HG02763 (cell line): Measurements from ENCODE around the gene OLFML3.
"Not testable (repeated sequence)": the region's sequence is repeated elsewhere in the genome, so short reads cannot be mapped to it uniquely, and the experiment has no call there.

ENCODE experiments used
- ATAC-seq: cut with Tn5 transposase; IDR thresholded peaks from one replicate; pipeline ENCODE4 v1.9.1; 2021; ENCODE audit warnings: mild to moderate bottlenecking, moderate library complexity; ENCODE audit not compliant: unreplicated experiment

The OLFML3 gene

DNA sequence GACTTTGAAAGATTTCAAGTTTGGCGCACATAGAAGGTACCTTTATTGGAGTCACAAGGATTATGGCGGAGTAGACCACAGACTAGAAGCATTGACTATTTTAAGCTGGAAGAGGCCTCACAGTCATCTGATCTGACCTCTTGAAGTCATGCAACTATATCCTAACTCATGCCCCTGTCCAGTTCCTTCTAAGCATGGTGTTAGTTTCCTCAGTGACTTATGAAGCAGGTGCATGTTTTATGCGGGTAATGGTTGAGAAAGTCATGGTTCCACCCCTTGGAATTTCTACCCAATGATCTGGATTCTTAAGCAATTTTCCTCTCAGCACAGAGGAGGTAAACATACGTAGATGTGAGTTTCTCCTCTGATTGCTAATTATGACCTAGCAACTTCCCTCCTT is 11.7 kb downstream of the OLFML3 start:
- no peak for ATAC-seq

DNA sequence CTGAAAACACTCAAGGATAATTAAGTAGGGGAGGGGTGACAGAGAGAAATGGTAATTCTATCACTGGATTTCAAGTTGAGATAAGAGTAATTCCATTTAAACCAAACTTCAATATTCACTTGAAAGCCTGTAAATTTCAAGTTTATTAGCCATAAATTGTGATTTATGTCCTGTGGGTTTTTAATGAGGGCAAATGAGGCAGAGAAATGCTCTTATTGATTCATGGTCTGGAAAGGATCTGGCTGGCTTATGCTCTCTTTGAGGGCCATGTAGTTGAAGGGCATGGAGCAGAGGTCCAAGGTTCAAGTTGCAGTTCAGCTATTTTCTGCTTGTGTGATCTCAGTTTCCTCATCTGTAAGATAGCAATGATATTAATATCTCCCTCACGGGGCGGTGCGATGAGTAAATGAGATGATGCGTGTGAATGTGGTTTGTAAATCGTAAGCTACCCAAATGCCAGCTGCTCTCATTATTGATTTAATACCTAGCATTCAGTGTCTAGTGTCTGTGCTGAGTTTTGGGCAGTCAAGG is 12.3 kb downstream of the OLFML3 start:
- no peak for ATAC-seq

DNA sequence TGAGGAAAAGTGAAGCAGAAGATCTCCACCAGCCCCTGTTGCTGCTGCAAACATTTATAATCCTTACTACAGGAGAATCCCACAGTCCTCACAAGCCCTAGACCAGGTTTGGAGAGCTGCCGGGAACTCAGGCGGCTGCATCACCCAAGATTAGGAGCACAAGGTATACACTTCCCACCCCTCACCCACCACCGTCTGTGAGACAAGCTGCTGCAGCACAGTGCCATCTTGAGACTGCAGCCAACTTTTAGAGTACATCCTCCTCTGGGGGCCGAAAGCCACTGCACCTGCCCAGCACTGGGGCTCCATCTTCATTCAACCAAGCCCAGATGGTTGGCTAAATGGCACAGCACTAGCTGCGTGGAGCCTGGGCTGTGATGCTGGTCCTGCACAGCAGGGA is 13.8 kb downstream of the OLFML3 start:
- ATAC-seq = no peak

DNA sequence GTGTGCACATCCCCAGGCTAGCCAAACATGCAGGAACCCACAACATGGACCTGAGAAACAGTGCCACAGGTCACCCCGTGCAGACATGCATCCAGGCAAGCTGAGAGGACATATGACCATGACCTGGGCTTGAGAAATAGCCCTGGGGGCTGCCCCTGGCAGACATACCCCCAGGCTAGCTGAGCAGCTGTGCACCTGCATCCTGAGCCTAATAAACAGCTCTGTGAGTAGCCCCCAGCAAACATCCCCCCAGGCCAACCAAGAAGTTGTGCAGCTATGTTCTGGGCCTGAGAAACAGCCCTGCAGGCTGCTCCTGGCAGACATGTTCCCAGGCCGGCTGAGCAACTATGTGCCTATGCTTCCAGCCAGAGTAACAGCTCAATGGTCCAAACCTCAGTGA is 14.5 kb downstream of the OLFML3 start:
- no peak for ATAC-seq

DNA sequence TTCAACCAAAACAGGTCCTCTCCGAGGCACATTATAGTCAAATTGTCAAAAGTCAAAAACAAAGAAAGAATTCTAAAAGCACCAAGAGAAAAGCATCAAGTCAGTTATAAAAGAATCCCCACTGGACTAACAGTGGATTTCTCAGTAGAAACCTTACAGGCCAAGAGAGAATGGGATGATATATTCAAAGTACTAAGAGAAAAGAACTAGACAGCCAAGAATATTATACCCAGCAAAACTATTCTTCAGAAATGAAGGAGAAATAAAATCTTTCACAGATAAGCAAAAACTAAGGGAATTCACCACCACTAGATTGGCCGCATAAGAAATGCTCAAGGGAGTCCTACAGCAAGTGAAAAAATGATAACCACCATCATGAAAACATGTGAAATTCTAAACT is 16.1 kb downstream of the OLFML3 start:
- no peak for ATAC-seq

DNA sequence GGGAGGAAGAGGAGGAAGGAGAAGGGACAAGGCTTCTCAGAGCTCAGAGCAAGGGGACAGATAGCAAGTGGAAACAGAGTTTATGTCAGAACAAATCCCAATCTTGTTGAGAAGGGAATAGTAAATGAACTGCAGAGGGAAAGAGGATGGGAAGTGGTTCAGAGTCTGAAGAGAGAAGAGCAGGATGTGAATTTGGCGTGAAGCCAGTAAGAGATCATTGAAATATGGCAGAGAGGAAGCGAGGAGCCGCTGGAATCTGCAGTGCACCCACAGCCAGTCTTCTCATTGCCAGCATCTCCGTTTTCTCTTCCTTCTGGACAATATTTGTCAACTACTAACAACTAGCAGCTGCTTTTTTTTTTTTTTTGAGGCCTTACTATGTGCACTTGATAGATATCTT is 19.1 kb downstream of the OLFML3 start:
- no peak for ATAC-seq

DNA sequence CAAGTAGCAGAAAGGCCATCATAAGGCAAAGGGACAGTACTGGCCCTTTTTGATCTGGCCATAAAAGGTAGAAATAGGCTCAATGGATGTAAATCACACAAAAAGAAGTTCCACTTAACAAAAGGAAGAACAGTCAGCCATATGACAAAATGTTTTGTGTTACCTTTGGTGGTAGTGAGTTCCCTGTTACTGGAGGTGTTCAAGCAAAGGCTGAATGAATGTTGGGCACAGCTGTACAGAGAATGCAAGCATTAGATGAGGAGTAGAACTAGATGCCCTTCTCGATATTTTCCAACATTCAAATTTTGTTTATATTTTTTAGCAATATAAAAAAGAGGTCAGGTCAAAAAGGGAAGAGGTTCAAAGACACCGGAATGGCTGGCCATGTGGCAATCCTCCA is 20.0 kb downstream of the OLFML3 start:
- ATAC-seq = no peak

DNA sequence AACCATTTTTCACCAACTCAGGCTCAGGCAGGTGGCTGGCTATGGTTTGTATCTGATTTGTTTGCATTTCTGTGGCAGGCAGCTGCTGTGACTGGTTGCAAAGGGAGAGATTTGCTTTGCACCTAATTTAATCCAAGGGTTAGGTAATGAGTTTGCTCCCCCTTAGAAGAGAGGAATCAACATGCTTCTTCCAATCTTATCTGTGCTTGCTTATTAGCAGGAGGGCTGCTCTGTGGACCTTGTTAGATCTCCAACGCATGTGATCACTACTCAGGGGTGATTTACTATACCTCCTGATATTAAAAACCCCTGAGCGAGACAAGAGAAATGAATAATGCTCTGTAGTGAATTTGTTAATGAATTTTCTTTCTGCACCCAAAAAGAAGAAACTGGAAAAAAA is 20.5 kb downstream of the OLFML3 start:
- ATAC-seq = no peak

DNA sequence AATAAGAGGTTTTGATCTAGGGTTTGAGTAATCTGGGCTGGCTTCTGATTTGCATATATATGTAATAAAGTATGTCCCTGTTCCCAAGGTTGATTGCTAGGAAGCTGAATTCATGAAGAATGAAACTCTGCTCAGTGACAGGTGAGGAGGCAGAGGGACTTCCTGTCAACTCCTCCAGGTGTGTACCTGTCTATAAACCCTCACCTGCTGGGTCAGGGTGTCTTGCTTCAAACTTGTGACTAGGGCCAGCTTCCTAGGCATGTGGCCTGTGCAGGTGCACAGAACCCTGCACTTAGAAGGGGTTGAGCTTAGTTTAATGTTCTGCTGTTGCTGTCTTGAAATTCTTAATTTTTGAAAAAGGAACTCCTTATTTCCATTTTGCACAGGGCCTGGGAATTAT is 21.1 kb downstream of the OLFML3 start:
- no peak for ATAC-seq

DNA sequence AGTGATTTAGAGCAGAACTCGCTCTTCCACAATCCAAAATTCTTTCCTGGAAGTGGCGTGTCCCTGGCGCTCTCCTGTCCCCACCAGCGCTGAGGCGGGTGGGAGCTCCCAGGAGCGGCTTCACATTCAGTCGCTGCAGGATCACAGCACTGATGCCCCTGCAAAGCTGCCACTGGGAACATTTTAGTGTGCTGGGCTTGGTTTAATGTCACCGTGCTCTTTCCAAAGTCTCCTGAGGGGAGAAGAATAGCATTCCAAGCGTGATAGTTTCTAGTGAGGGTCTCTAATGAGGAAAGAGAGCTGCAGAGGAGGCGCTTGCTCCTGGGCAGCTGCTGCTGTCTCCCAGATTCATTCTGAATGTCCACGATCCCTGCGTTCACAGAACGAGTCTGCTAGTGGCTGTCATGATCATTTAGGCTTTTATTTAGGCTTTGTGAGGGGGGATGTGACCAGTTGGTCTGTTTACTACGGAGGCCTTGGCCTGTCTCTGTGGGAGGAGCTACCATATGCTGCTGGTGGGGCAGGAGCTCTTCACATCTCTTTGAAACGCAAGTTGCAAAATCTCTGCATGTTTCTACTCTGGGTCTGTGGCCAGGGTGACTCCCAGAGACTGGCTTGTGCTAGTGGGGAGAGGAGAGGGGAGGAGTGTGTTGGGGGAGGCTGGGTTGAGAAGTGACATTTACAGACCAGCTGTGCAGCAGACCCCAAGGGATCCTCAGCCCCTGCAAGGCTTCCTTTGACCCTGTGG is 23.4 kb downstream of the OLFML3 start:
- ATAC-seq = no peak

DNA sequence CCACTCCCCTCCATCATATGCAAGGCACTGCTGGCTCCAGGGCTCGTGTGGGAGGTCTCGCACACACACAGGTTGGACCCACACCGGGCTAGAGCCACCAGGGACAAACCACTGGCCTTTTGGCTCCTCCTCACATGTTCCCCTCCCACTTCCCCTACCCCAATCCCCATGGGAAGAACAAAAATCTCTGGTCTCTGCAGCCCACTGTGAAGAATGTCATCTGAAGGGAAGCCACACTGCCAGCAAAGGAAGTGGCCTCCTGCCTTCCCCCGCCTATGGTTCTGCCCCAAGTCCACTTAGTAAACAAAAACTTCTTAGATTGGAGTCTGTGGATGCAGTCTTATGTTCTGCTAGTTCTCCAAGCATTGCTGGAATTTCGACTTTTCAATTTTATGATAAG is 24.2 kb downstream of the OLFML3 start:
- no peak for ATAC-seq

DNA sequence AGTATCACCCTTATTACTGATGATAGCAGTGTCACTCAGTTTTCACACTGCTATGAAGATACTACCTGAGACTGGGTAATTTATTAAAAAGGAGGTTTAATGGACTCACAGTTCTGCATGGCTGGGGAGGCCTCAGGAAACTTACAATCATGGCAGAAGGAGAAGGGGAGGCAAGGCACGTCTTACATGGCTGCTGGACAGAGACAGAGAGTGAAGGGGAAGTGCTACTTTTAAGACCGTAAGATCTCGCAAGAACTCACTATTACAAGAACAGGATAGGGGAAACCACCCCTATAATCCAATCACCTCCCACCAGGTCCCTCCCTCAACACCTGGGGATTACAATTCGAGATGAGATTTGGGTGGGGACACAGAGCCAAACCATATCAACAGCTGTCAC is 27.6 kb downstream of the OLFML3 start:
- ATAC-seq = not testable (repeated sequence)

DNA sequence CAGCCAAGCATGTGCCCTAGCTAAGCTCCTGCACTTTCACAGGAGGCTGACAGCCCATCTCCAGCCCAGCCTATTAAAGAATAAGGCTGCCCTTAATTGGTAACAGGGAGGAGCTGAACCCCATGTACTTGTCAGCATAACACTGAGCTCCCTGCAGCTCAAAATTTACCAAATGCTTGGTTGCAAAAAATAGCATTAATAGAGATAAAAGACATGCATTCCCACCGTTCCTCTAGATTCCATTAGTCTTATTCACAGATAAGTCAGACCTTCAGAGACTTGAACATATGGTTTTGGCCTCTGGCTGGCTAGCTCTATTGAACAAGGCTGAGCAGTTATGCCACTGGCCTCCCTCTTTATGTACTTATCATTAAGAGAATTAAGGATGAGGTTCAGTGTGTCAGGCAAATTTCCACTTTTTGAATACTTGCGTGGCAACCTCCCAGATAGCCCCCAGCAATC is 29.2 kb downstream of the OLFML3 start:
- no peak for ATAC-seq

DNA sequence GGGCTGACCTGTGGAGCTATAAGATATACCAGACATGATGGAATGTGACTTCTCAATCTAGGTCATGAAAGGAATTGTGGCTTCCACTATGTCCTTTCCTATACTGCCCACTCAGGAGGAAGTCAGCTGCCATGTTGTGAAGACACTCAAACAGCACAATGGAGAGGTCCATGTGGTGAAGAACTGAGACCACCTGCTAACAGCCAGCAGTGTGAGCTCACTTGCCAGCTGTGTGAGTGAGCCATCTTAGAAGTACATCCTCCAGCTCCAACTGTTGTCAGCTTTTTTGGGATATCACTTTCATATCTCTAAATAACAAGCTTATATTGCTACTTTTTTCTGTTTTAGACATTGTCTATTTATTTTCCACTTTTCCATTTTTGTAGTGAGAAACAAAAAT is 29.7 kb downstream of the OLFML3 start:
- ATAC-seq = no peak

DNA sequence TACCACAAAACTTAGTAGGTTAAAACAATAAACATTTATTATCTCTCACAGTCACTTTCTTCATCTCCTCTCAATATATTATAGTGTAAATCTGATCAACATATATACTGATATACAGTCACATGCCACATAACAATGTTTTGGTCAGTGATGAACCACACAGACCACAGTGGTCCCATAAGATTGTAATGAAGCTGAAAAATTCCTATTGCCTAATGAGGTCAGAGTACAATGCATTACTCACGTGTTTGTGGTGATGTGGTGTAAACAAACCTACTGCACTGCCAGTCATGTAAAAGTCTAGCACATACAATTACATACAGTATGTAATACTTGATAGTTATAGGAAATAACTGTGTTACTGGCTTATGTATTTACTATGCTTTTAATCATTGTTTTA is 30.1 kb downstream of the OLFML3 start:
- ATAC-seq = no peak

DNA sequence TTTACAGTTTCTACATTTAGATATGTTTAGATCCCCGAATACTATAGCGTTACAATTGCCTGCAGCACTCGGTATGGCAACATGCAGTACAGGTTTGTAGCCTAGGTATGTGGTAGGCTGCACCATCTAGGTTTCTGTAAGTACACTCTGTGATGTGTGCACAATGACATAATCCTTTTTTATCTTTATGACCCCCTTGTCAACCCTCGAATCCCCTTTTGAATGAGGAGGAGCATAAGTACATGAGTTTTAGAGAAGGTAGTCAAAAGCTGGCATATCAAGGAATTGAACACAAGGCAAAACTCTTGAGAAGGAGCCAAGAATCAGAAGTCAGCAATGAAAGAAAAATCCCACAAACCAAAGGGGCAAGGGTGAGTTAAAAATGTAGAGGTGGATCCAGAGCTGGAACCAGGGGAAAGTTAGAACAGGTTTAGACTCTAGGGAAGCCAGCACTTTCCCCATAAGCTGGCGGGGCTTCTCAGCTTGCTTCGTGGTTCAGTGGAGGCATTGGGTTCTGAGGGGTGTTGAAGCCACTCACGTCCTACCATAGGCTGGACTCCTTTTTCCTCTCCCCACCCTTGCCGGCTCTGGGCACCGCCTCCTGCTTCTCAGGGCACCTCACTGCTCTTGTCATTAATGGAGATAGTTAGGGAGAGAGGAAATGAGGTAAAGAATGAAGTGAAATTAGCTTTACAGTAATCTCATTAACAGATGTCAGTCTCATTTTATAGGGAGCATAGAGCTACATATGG is 31.3 kb downstream of the OLFML3 start:
- ATAC-seq = no peak

DNA sequence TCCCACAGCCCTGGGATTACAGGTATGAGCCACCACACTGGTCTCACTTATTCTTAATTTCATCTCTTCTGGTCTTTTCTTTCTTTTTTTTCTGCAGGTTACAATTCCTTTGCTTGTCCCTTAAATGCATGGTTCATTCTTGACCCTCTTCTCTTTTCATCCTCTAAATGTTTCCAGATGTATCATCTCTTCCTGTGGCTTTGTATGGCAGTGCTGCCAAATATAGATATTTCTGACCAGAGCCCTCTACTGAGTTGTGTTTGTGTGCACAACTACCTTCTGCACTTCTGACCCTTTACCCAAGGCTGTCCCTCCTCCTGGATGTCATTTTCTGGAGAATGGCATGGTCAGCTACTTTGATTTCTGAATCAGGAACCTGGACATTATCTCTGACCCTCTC is 32.5 kb downstream of the OLFML3 start:
- ATAC-seq = no peak

DNA sequence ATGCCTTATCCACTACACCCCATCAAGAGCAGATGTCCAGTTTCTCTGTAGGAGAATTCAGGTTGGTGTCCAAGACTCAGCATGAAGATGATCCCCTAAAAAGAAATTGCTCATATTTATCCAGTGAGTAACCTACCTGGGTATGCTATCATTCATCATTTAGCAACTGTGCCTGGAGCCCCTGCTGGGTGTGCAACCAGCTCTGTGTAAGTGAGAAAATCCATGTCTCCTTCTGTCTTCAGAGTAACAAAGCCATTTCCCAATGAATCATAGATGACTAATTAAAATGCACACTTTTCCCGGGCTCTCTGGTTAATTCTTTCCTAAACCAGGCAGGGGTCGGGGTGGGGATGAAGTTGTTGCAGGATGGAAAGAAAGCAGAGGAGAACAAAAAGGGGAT is 35.8 kb downstream of the OLFML3 start:
- no peak for ATAC-seq

DNA sequence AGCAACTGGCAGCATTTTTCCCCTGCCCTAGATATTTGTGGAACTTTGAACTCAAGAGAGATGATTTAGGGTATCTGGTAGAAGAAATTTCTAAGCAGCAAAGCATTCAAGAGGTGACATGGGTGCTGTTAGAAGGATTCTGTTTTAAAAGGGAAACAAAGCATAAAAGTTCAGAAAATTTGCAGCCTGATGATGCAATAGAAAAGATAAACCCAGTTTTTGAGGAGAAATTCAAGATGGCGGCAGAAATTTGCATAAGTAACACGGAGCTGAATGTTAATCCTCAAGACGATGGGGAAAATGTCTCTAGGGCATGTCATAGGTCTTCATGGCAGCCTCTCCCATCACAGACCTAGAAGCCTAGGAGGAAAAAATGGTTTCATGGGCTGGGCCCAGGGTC is 40.5 kb downstream of the OLFML3 start:
- not testable (repeated sequence) for ATAC-seq

DNA sequence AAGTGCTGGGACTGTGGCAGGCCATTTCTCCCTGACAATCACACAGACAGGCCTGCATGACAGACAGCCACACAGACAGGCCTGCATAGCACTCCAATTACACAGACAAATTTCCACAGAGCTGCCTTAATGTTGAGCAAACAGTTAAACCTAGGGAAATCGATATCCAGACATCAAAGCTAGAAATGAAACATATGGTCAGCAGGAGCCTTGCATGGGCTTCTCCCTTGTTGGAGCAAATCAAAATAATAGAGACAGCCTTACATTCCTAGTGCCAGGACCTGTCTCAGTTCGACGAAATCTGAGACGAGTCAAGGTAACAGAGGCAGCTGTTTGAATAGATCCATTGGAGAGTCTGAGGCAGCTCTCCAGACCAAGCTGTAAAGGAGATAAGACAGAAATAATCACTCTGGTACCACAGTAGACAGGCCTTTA is 42.4 kb downstream of the OLFML3 start:
- ATAC-seq = no peak

DNA sequence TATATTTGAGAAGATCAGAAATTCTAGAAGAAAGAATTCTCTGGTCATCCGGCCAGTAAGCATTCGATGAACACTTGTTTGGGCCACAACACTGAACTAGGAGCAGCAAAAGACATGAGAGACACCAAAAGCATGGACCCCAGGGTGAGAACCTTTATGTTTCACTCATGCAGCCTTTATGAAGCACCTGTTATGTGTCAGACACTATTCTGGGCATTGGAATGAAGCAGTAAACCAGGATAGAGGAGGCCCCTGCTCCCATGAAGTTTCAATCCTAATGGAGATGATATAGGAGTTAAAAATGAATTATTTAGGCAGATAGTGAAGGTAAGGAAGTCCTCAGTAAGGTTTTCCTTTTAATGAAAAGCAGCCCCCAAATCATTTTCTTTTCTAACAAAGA is 43.6 kb downstream of the OLFML3 start:
- no peak for ATAC-seq

DNA sequence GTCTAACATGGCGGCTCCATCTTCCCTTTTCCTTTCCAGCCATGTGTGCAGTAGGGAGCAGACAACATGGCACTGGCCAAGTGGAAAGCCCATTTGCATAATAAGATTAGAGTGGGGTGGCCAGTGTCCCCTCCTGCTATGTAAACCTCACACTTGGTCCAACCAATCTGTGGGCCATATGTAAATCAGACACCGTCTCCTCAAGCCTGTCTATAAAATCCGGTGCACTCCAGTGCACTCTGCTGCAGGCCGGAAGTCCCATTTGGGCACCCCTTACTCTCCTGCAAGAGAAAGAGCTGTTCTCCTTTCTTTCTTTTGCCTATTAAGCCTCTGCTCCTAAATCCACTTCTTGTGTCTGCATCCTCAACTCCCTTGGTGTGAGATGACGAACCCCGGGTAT is 44.1 kb downstream of the OLFML3 start:
- ATAC-seq = no peak
